Sigmoid colon (tissue), 7 donors: ENCODE data around the gene RNU1-3. TPM values are rescaled to one million over a fixed set of nuclear protein-coding genes. Genes with fewer than 3 reads are reported as not detected.
"Not testable (repeated sequence)": the region's sequence is repeated elsewhere in the genome, so short reads cannot be mapped to it uniquely, and the experiment has no call there.

Experiments
- DNase-seq: peaks from one replicate; pipeline ENCODE4 v3.0.0-alpha.2; 2019
- H3K27ac ChIP-seq, 4 donors: fragments of 200-600 bp; sonication (generic); one replicate each; pipeline ENCODE4 v1.5.1; 2016 to 2019; ENCODE audit warnings: mild to moderate bottlenecking in 1 of 4
- H3K27me3 ChIP-seq, 3 donors: fragments of 200-600 bp; sonication (generic); one replicate each; pipeline ENCODE4 v1.5.1; 2019; ENCODE audit warnings: mild to moderate bottlenecking in 1 of 3
- H3K36me3 ChIP-seq, 4 donors: fragments of 200-600 bp; sonication (generic); one replicate each; pipeline ENCODE4 v1.5.1; 2016 to 2019
- H3K4me1 ChIP-seq, 4 donors: fragments of 200-600 bp; sonication (generic); one replicate each; pipeline ENCODE4 v1.5.1; 2017 to 2019
- H3K4me3 ChIP-seq, 4 donors: fragments of 200-600 bp; sonication (generic); one replicate each; pipeline ENCODE4 v1.5.1; 2017 to 2019; ENCODE audit warnings: mild to moderate bottlenecking in 2 of 4, moderate library complexity in 1 of 4
- H3K9me3 ChIP-seq, 4 donors: fragments of 200-600 bp in 3 of 4; sonication (generic) in 3 of 4; one replicate each; pipeline versions ENCODE4 v1.5.1 to v1.6.1; 2013 to 2019
- CTCF ChIP-seq, 4 experiments: fragments of 450-650 bp in 3 of 4; fragments of 200-600 bp in 1 of 4; IDR thresholded peaks; one replicate each; pipeline ENCODE4 v1.5.1; 2016 to 2019; ENCODE audit warnings: antibody characterized with exemption in 4 of 4, mild to moderate bottlenecking in 3 of 4, moderate library complexity in 2 of 4
- WGBS, 2 donors: extraction: QIAGEN DNeasy Blood & Tissue Kit; methylation state at CpG; one replicate each; pipeline ENCODE4 v1.1.7; 2013; 5-methylcytosine and 5-hydroxymethylcytosine counted together
- intact Hi-C: fragments of 100-400 bp; cut with DNase I; formaldehyde crosslinking; loops from one replicate; pipeline ENCODE4 v1.15.1; 2023
- polyA plus RNA-seq, 3 donors: library from polyadenylated mRNA; stranded (reverse); fragments of 200-250 nt; gene quantifications; one replicate each; pipeline ENCODE4 v1.2.3, GENCODE V29; 2013
- total RNA-seq, 4 donors: library from RNA; depleted of rRNA; stranded (reverse); fragments of >200 nt; gene quantifications; one replicate each; pipeline ENCODE4 v1.1.0, GENCODE V29; 2016
- donor health status: healthy with polysubstance abuse.
- donor health status: Bipolar disorder and iron deficiency.
- donor health status: healthy.

RNU1-3 gene
- total RNA-seq (under 1 TPM; under 0.01 TPM), polyA plus RNA-seq (not detected)

- H3K27me3 ChIP-seq, intact Hi-C loops, H3K4me3 ChIP-seq, H3K9me3 ChIP-seq, DNase-seq, H3K27ac ChIP-seq, H3K36me3 ChIP-seq, H3K4me1 ChIP-seq: not testable (repeated sequence)
- WGBS, 2 donors: no CpG with 5 or more reads among the region's 45 CpGs
These were observed at the start of gene RNU1-3 for GRCh38 chr1:16666502-16667413. Gene RNU1-3, minus strand, starts transcription at chr1:16666948.

- DNase-seq, H3K36me3 ChIP-seq, H3K4me1 ChIP-seq, H3K27ac ChIP-seq, intact Hi-C loops, H3K9me3 ChIP-seq, H3K4me3 ChIP-seq: not testable (repeated sequence)
- peaks cover 0 to 15% (median 9%) of the 10 kb centered on the region in 3 donors for H3K27me3 ChIP-seq
- WGBS, 2 donors: 79 to 88% methylated on average over 4 of the region's 10 CpGs
These were observed 46.7 kb upstream of the RNU1-3 start for GRCh38 chr1:16713480-16713879.

- intact Hi-C loops, DNase-seq, H3K4me1 ChIP-seq, H3K36me3 ChIP-seq, H3K9me3 ChIP-seq, H3K4me3 ChIP-seq, H3K27ac ChIP-seq: not testable (repeated sequence)
- H3K27me3 ChIP-seq: peaks cover 0 to 14% (median 10%) of the 10 kb centered on the region in 3 donors
- WGBS, 2 donors: 80 to 93% methylated on average over 3 to 4 of the region's 6 CpGs
These were observed 46.2 kb upstream of the RNU1-3 start for GRCh38 chr1:16712984-16713383.

- H3K9me3 ChIP-seq, H3K27ac ChIP-seq, H3K4me3 ChIP-seq, H3K4me1 ChIP-seq, H3K36me3 ChIP-seq, DNase-seq, intact Hi-C loops: not testable (repeated sequence)
- peaks cover 0 to 14% (median 13%) of the 10 kb centered on the region in 3 donors for H3K27me3 ChIP-seq
- 82 to 84% methylated on average over 11 of the region's 14 CpGs for WGBS, 2 donors
These were observed 45.8 kb upstream of the RNU1-3 start for GRCh38 chr1:16712582-16712981.

GRCh38 chr1:16712131-16712530 lies 45.4 kb upstream of the RNU1-3 start:
- H3K27ac ChIP-seq, DNase-seq, H3K9me3 ChIP-seq, H3K4me1 ChIP-seq, intact Hi-C loops, H3K36me3 ChIP-seq, H3K4me3 ChIP-seq: not testable (repeated sequence)
- 81 to 83% methylated on average over 3 of the region's 5 CpGs for WGBS, 2 donors
- peaks cover 0 to 13% (median 13%) of the 10 kb centered on the region in 3 donors for H3K27me3 ChIP-seq

GRCh38 chr1:16710618-16711017 lies 43.9 kb upstream of the RNU1-3 start:
- intact Hi-C loops, H3K4me3 ChIP-seq, H3K4me1 ChIP-seq, H3K36me3 ChIP-seq, H3K9me3 ChIP-seq, H3K27ac ChIP-seq: not testable (repeated sequence)
- DNase-seq: peak; percentile 60
- peaks cover 0 to 11% (median 9%) of the 10 kb centered on the region in 3 donors for H3K27me3 ChIP-seq
- 78 to 90% methylated on average over 12 of the region's 13 CpGs for WGBS, 2 donors

GRCh38 chr1:16709659-16710087 lies 42.9 kb upstream of the RNU1-3 start:
- H3K4me1 ChIP-seq, intact Hi-C loops, H3K36me3 ChIP-seq, H3K4me3 ChIP-seq, DNase-seq, H3K27ac ChIP-seq, H3K9me3 ChIP-seq: not testable (repeated sequence)
- TF ChIP-seq CTCF (IDR thresholded peaks at IDR 0.05): peak in 3 of 4 experiments; percentile 10 to 74 (median 43)
- 28 to 31% methylated on average over 3 of the region's 3 CpGs for WGBS, 2 donors
- H3K27me3 ChIP-seq: peaks cover 0 to 11% (median 9%) of the 10 kb centered on the region in 3 donors

- intact Hi-C loops, H3K36me3 ChIP-seq, H3K4me1 ChIP-seq, H3K4me3 ChIP-seq, H3K27ac ChIP-seq, H3K9me3 ChIP-seq, DNase-seq: not testable (repeated sequence)
- peaks cover 0 to 11% (median 9%) of the 10 kb centered on the region in 3 donors for H3K27me3 ChIP-seq
- WGBS, 2 donors: no CpG with 5 or more reads among the region's 6 CpGs
These were observed 42.0 kb upstream of the RNU1-3 start for GRCh38 chr1:16708704-16709103.
